ENCODE measurements around the gene ZNF446.
"Not testable (repeated sequence)": the region's sequence is repeated elsewhere in the genome, so short reads cannot be mapped to it uniquely, and the experiment has no call there.

Gene ZNF446

DNA sequence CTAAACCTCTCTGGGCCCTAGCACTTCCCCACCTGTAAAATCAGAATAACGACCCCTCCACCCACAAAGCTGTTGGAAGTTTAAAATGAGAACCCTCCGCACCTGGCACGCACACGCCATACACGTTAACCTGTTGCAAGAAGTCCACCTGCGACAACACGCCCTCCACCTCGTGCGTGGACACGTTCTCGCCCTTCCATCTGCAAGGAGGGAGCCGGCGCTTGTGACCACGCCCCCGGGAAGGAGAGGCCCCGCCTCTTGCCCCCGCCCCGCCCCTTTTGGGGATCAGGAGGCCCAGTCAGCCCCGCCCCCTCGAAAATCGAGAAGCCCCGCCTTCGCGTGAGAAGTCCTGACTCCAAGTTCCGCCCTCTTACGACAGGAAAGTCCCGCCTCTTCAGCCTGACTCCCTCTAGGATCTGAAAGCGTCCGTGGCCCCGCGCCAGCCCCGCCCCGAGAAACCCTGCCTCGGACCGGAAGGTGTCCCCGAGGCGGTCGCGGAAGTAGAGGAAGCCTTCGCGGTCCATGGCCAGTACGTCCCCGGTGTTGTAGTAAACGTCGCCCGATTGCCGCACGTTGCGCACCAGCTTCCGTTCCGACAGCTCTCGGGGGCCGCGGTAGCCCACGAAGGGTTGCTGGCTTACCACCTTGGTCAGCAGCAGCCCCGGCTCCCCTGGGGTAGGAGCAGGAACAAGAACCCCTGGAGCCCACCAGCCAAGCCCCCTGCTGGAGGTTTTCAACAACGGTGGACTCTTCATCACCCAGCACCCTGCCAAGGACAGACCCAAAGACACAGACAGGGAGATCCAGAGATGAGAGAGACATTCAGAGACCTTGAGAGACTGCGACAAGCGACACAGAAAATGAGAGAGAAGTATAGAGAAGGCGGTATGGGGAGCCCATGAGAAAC lies 23.1 kb downstream of the ZNF446 start:
- Histone ChIP-seq H3K4me3 (ENCODE audit: low read length) (peak overlapping the region; percentile 86), H3K27ac (ENCODE audit: low read depth, low read length) (peak overlapping the region; percentile 90), H3K4ac (ENCODE audit: low read depth, low read length) (no peak overlapping the region), H3K79me2 (ENCODE audit: control insufficient read depth, insufficient read depth, low read length) (no peaks in the 10 kb centered on the region), H3K23ac (ENCODE audit: low read length) (peak overlapping the region; percentile 94), H3K18ac (ENCODE audit: low read length) (peak overlapping the region; percentile 35), H2BK5ac (ENCODE audit: low read length) (peak overlapping the region; percentile 45), H3K79me1 (ENCODE audit: low read length) (peaks cover 4% of the 10 kb centered on the region), H3K27me3 (ENCODE audit: insufficient read depth, low read length, poor library complexity) (no peaks in the 10 kb centered on the region), H4K8ac (ENCODE audit: low read depth, low read length) (no peak overlapping the region), H3K4me1 (ENCODE audit: control insufficient read depth, low read depth, low read length) (no peaks in the 10 kb centered on the region), H3K56ac (ENCODE audit: low read length) (peak overlapping the region; percentile 99), H2AK5ac (ENCODE audit: low read length) (no peak overlapping the region), H4K5ac (ENCODE audit: low read length) (no peak overlapping the region), H2BK120ac (ENCODE audit: low read depth, low read length) (no peak overlapping the region), H3K4me2 (ENCODE audit: low read length) (peak overlapping the region; percentile 99), H2BK15ac (replicated peaks; ENCODE audit: low read depth) (no peak overlapping the region), H3K9ac (ENCODE audit: low read length) (peak overlapping the region; percentile 89), H3K36me3 (ENCODE audit: control insufficient read depth, insufficient read depth, low read length) (no peaks in the 10 kb centered on the region)
- WGBS (ENCODE audit: extremely low coverage, insufficient coverage, low lambda C conversion rate) = no CpG with 5 or more reads among the region's 60 CpGs
- peak; percentile 100 for DNase-seq

DNA sequence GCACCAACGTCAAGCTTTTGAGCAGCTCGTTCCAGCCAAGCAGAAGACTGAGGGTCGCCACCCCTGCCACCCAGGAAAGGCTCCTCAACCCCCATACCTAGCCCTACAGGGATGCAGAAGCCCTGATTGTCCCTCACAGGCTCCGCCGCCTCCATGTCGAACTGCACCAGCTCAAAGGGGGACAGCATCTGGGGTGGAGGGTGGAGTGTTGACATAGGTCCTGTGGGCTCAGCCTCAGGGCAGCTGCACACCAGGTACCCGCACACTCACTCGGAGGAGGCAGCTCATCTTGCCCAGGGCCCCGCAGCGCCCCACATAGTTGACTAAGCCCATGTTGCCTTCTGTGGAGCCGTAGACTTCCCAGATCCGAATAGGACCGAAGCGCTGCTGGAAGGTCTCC lies 24.1 kb downstream of the ZNF446 start:
- peak overlapping the region; percentile 99 for H3K56ac ChIP-seq (ENCODE audit: low read length)

DNA sequence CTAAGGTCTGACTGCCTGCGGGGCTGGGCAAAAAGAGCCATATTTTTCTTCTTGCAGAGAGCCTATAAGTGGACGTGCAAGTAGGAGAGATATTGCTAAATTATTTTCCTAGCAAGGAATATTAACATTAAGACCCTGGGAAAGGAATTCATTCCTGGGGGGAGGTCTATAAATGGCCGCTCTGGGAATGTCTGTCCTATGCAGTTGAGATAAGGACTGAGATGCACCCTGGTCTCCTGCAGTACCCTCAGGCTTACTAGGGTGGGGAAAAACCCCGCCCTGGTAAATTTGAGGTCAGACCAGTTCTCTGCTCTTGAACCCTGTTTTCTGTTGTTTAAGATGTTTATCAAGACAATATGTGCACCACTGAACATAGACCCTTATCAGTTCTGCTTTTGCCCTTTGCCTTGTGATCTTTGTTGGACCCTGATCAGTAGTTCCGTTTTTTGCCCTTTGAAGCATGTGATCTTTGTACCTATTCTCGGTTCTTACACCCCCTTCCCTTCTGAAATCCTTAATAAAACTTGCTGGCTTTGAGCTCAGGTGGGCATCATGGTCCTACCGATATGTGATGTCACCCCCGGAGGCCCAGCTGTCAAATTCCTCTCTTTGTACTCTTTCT lies 31.6 kb downstream of the ZNF446 start:
- H3K4me1 ChIP-seq (ENCODE audit: control insufficient read depth, low read depth, low read length); H3K23ac ChIP-seq (ENCODE audit: low read length): not testable (repeated sequence)
- no CpG with 5 or more reads among the region's 8 CpGs for WGBS (ENCODE audit: extremely low coverage, insufficient coverage, low lambda C conversion rate)

More for the DNA sequence above, 24.1 kb downstream of the ZNF446 start:
- Histone ChIP-seq H4K8ac (ENCODE audit: low read depth, low read length) (no peak overlapping the region), H4K5ac (ENCODE audit: low read length) (no peak overlapping the region), H3K4me1 (ENCODE audit: control insufficient read depth, low read depth, low read length) (no peaks in the 10 kb centered on the region), H3K27ac (ENCODE audit: low read depth, low read length) (no peak overlapping the region), H3K9ac (ENCODE audit: low read length) (peak overlapping the region; percentile 89), H2BK15ac (replicated peaks; ENCODE audit: low read depth) (no peak overlapping the region), H3K36me3 (ENCODE audit: control insufficient read depth, insufficient read depth, low read length) (no peaks in the 10 kb centered on the region), H2BK5ac (ENCODE audit: low read length) (no peak overlapping the region), H3K4me2 (ENCODE audit: low read length) (peak overlapping the region; percentile 97), H3K79me1 (ENCODE audit: low read length) (peaks cover 4% of the 10 kb centered on the region), H3K18ac (ENCODE audit: low read length) (no peak overlapping the region), H2BK120ac (ENCODE audit: low read depth, low read length) (no peak overlapping the region), H3K4ac (ENCODE audit: low read depth, low read length) (no peak overlapping the region), H2AK5ac (ENCODE audit: low read length) (no peak overlapping the region), H3K4me3 (ENCODE audit: low read length) (no peak overlapping the region), H3K79me2 (ENCODE audit: control insufficient read depth, insufficient read depth, low read length) (no peaks in the 10 kb centered on the region), H3K23ac (ENCODE audit: low read length) (peak overlapping the region; percentile 19), H3K27me3 (ENCODE audit: insufficient read depth, low read length, poor library complexity) (no peaks in the 10 kb centered on the region)
- no CpG with 5 or more reads among the region's 14 CpGs for WGBS (ENCODE audit: extremely low coverage, insufficient coverage, low lambda C conversion rate)
- DNase-seq = no peak

DNA sequence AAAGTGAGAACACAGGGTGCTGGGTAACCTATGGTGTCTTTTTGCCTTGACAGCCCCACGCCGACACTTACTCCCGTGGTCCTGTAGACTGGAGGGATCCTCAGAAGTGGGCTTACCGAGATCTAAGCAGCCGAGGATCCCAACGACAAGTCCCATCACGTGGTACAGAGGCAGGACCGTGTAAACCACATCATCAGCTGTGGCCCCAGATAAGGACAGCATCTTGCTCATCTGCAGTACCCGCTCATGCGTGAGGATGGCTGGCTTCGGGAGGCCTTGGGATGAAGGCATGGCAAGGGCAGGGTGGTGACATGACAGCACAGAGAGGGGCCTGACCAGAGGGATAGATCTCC lies 33.6 kb downstream of the ZNF446 start:
- no CpG with 5 or more reads among the region's 11 CpGs for WGBS (ENCODE audit: extremely low coverage, insufficient coverage, low lambda C conversion rate)
- Histone ChIP-seq H3K79me1 (ENCODE audit: low read length) (peaks cover 3% of the 10 kb centered on the region), H3K23ac (ENCODE audit: low read length) (no peak overlapping the region), H4K5ac (ENCODE audit: low read length) (no peak overlapping the region), H3K4me2 (ENCODE audit: low read length) (no peak overlapping the region), H3K27me3 (ENCODE audit: insufficient read depth, low read length, poor library complexity) (no peaks in the 10 kb centered on the region), H4K8ac (ENCODE audit: low read depth, low read length) (no peak overlapping the region), H2BK5ac (ENCODE audit: low read length) (no peak overlapping the region), H3K27ac (ENCODE audit: low read depth, low read length) (no peak overlapping the region), H3K79me2 (ENCODE audit: control insufficient read depth, insufficient read depth, low read length) (peaks cover 3% of the 10 kb centered on the region), H2AK5ac (ENCODE audit: low read length) (no peak overlapping the region), H3K18ac (ENCODE audit: low read length) (no peak overlapping the region), H2BK120ac (ENCODE audit: low read depth, low read length) (no peak overlapping the region), H3K4me1 (ENCODE audit: control insufficient read depth, low read depth, low read length) (peaks cover 3% of the 10 kb centered on the region), H2BK15ac (replicated peaks; ENCODE audit: low read depth) (no peak overlapping the region), H3K4ac (ENCODE audit: low read depth, low read length) (no peak overlapping the region), H3K9ac (ENCODE audit: low read length) (no peak overlapping the region), H3K36me3 (ENCODE audit: control insufficient read depth, insufficient read depth, low read length) (no peaks in the 10 kb centered on the region), H3K56ac (ENCODE audit: low read length) (no peak overlapping the region), H3K4me3 (ENCODE audit: low read length) (no peak overlapping the region)
- DNase-seq = no peak

More for the DNA sequence above, 31.6 kb downstream of the ZNF446 start:
- not testable (repeated sequence) for H2BK120ac ChIP-seq (ENCODE audit: low read depth, low read length); H3K79me2 ChIP-seq (ENCODE audit: control insufficient read depth, insufficient read depth, low read length); H3K4me2 ChIP-seq (ENCODE audit: low read length); H4K8ac ChIP-seq (ENCODE audit: low read depth, low read length); H2BK15ac ChIP-seq (replicated peaks; ENCODE audit: low read depth); H3K27me3 ChIP-seq (ENCODE audit: insufficient read depth, low read length, poor library complexity); H3K4me3 ChIP-seq (ENCODE audit: low read length); DNase-seq; H2AK5ac ChIP-seq (ENCODE audit: low read length); H3K79me1 ChIP-seq (ENCODE audit: low read length); H3K56ac ChIP-seq (ENCODE audit: low read length); H3K36me3 ChIP-seq (ENCODE audit: control insufficient read depth, insufficient read depth, low read length); H3K4ac ChIP-seq (ENCODE audit: low read depth, low read length); H2BK5ac ChIP-seq (ENCODE audit: low read length); H3K9ac ChIP-seq (ENCODE audit: low read length); H3K27ac ChIP-seq (ENCODE audit: low read depth, low read length); H4K5ac ChIP-seq (ENCODE audit: low read length); H3K18ac ChIP-seq (ENCODE audit: low read length)

DNA sequence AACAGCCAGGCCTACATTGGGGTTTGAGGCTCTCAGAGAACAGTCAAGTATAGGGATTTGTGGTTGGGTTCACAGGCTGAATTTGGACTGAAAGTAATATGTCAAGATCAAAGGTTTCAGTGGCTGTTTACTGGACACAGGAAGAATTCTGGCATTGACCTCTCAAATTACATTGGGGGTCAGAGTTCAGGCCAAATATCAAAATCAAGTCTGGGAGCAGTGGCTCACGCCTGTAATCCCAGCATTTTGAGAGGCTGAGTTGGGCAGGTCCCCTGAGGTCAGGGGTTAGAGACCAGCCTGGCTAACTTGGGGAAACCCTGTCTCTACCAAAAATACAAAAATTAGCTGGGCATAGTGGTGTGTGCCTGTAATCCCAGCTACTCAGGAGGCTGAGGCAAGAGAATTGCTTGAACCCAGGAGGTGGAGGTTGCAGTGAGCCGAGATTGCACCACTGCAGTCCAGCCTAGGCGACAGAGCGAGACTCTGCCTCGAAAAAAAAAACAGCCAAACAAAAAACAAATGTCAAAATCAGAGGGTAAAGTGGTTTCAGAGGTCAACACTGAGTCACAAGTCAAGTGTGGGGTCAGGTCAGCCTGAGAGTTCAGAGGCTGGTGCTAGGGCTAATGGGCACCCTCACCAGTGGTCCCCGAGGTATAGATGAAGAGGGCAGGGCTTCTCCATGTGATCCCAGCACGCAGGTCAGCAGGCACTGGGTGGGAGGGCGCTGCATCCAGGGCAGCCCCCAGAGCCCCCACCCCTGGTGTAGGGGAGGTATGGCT lies 34.1 kb downstream of the ZNF446 start:
- peaks cover 3% of the 10 kb centered on the region for H3K4me1 ChIP-seq (ENCODE audit: control insufficient read depth, low read depth, low read length)
- H2BK5ac ChIP-seq (ENCODE audit: low read length) = no peak overlapping the region
- H4K5ac ChIP-seq (ENCODE audit: low read length) = no peak overlapping the region
- H3K4me3 ChIP-seq (ENCODE audit: low read length) = no peak overlapping the region
- no peak overlapping the region for H3K27ac ChIP-seq (ENCODE audit: low read depth, low read length)
- no peak for DNase-seq
- peaks cover 3% of the 10 kb centered on the region for H3K79me2 ChIP-seq (ENCODE audit: control insufficient read depth, insufficient read depth, low read length)
- H3K4ac ChIP-seq (ENCODE audit: low read depth, low read length) = no peak overlapping the region
- WGBS (ENCODE audit: extremely low coverage, insufficient coverage, low lambda C conversion rate) = no CpG with 5 or more reads among the region's 8 CpGs
- no peak overlapping the region for H3K18ac ChIP-seq (ENCODE audit: low read length)
- no peak overlapping the region for H3K56ac ChIP-seq (ENCODE audit: low read length)
- H3K23ac ChIP-seq (ENCODE audit: low read length) = no peak overlapping the region
- H3K9ac ChIP-seq (ENCODE audit: low read length) = no peak overlapping the region
- no peak overlapping the region for H2AK5ac ChIP-seq (ENCODE audit: low read length)
- H4K8ac ChIP-seq (ENCODE audit: low read depth, low read length) = no peak overlapping the region
- H3K4me2 ChIP-seq (ENCODE audit: low read length) = no peak overlapping the region
- H2BK120ac ChIP-seq (ENCODE audit: low read depth, low read length) = no peak overlapping the region
- no peak overlapping the region for H2BK15ac ChIP-seq (replicated peaks; ENCODE audit: low read depth)
- peaks cover 3% of the 10 kb centered on the region for H3K79me1 ChIP-seq (ENCODE audit: low read length)
- H3K36me3 ChIP-seq (ENCODE audit: control insufficient read depth, insufficient read depth, low read length) = no peaks in the 10 kb centered on the region
- H3K27me3 ChIP-seq (ENCODE audit: insufficient read depth, low read length, poor library complexity) = no peaks in the 10 kb centered on the region

Measured in mesendoderm (in vitro differentiated cells).